Activated CD8-positive, alpha-beta memory T cell treated with anti-CD3 and anti-CD28 coated beads, Interleukin-2, amount 10 ng/mL, durations not matched to agents 7 days and 5 days (primary cell): ENCODE results near the gene SEC16A. TPM values are rescaled to one million over a fixed set of nuclear protein-coding genes. Genes with fewer than 3 reads are reported as not detected.
A peak's percentile ranks its signal among the peaks of the same experiment; 100 is the strongest.

Experiments
- ATAC-seq: fragments of 150-1000 bp; cut with Tn5 transposase; one replicate; pipeline ENCODE4 v1.10.0; 2021; ENCODE audit warnings: moderate library complexity
- CTCF ChIA-PET: fragments of 350-600 bp; sonication (Branson Sonifier 250); formaldehyde crosslinking; loops from one replicate; lab custom pipeline; 2021; ENCODE audit warnings: antibody characterized with exemption; lab: Charles Lee
- DNase-seq: peaks from one replicate; pipeline ENCODE4 v3.0.0-alpha.2; 2020
- H3K27ac Mint-ChIP-seq: one replicate; pipeline ENCODE4 v1.8.0; 2021; ENCODE audit warnings: mild to moderate bottlenecking, mixed read lengths
- H3K27me3 Mint-ChIP-seq: one replicate; pipeline ENCODE4 v1.8.0; 2021; ENCODE audit warnings: mixed read lengths
- H3K36me3 Mint-ChIP-seq: one replicate; pipeline ENCODE4 v1.8.0; 2021; ENCODE audit warnings: mild to moderate bottlenecking, mixed read lengths
- H3K4me1 Mint-ChIP-seq: one replicate; pipeline ENCODE4 v1.8.0; 2021; ENCODE audit warnings: mixed read lengths
- H3K4me3 Mint-ChIP-seq: one replicate; pipeline ENCODE4 v1.8.0; 2021; ENCODE audit warnings: mild to moderate bottlenecking, moderate library complexity, mixed read lengths
- H3K9me3 Mint-ChIP-seq: one replicate; pipeline ENCODE4 v1.8.0; 2022; ENCODE audit warnings: low read depth, mixed read lengths
- total RNA-seq, 2 experiments: library from RNA; stranded (reverse); gene quantifications; one replicate each; pipeline ENCODE4 v1.2.3, GENCODE V29; 2021

The SEC16A gene
- total RNA-seq, 2 experiments from 2014 or later, result 88.0 to 96.7 TPM

- no peak overlapping the region for H3K4me3 Mint-ChIP-seq
- no peak overlapping the region for H3K27ac Mint-ChIP-seq
- CTCF ChIA-PET, result no interaction called here
- no peaks in the 10 kb centered on the region for H3K9me3 Mint-ChIP-seq
- H3K36me3 Mint-ChIP-seq, result peaks cover 12% of the 10 kb centered on the region
- no peaks in the 10 kb centered on the region for H3K4me1 Mint-ChIP-seq
- ATAC-seq (no peak), DNase-seq (no peak)
- no peaks in the 10 kb centered on the region for H3K27me3 Mint-ChIP-seq
Observed at GRCh38 chr9:136514022-136514714, 31.3 kb upstream of the SEC16A start.

- Mint-ChIP-seq H3K4me1 (no peaks in the 10 kb centered on the region), H3K9me3 (no peaks in the 10 kb centered on the region), H3K4me3 (no peak overlapping the region), H3K27me3 (no peaks in the 10 kb centered on the region), H3K27ac (no peak overlapping the region), H3K36me3 (peaks cover 13% of the 10 kb centered on the region)
- no peak for DNase-seq
- ATAC-seq, result no peak
- CTCF ChIA-PET, result no interaction called here
Observed at GRCh38 chr9:136513191-136513590, 30.4 kb upstream of the SEC16A start.

GRCh38 chr9:136512651-136513071 lies 29.8 kb upstream of the SEC16A start:
- DNase-seq (no peak), ATAC-seq (peak; percentile 52)
- CTCF ChIA-PET, result no interaction called here
- no peaks in the 10 kb centered on the region for H3K4me1 Mint-ChIP-seq
- no peaks in the 10 kb centered on the region for H3K27me3 Mint-ChIP-seq
- H3K27ac Mint-ChIP-seq, result no peak overlapping the region
- peaks cover 11% of the 10 kb centered on the region for H3K36me3 Mint-ChIP-seq
- no peaks in the 10 kb centered on the region for H3K9me3 Mint-ChIP-seq
- no peak overlapping the region for H3K4me3 Mint-ChIP-seq

- H3K27me3 Mint-ChIP-seq, result no peaks in the 10 kb centered on the region
- ATAC-seq, result no peak
Observed at GRCh38 chr9:136511670-136512592, 29.1 kb upstream of the SEC16A start.

GRCh38 chr9:136511144-136511669 lies 28.4 kb upstream of the SEC16A start:
- Mint-ChIP-seq H3K36me3 (peaks cover 10% of the 10 kb centered on the region), H3K4me3 (no peak overlapping the region), H3K27me3 (no peaks in the 10 kb centered on the region), H3K27ac (no peak overlapping the region), H3K9me3 (no peaks in the 10 kb centered on the region), H3K4me1 (peaks cover 5% of the 10 kb centered on the region)
- no peak for ATAC-seq
- DNase-seq, result no peak
- CTCF ChIA-PET, result no interaction called here

More at GRCh38 chr9:136511670-136512592, 29.1 kb upstream of the SEC16A start:
- no peak for DNase-seq
- Mint-ChIP-seq H3K4me3 (no peak overlapping the region), H3K27ac (no peak overlapping the region), H3K36me3 (peaks cover 10% of the 10 kb centered on the region), H3K4me1 (peaks cover 3% of the 10 kb centered on the region), H3K9me3 (no peaks in the 10 kb centered on the region)
- CTCF ChIA-PET, result no interaction called here

GRCh38 chr9:136510561-136510960 lies 27.7 kb upstream of the SEC16A start:
- Mint-ChIP-seq H3K4me1 (peaks cover 9% of the 10 kb centered on the region), H3K4me3 (no peak overlapping the region), H3K36me3 (peaks cover 10% of the 10 kb centered on the region), H3K27me3 (no peaks in the 10 kb centered on the region), H3K9me3 (no peaks in the 10 kb centered on the region), H3K27ac (no peak overlapping the region)
- ATAC-seq (no peak), DNase-seq (no peak)
- CTCF ChIA-PET, result no interaction called here

GRCh38 chr9:136509549-136509948 lies 26.7 kb upstream of the SEC16A start:
- CTCF ChIA-PET, result no interaction called here
- Mint-ChIP-seq H3K27me3 (no peaks in the 10 kb centered on the region), H3K4me1 (peaks cover 9% of the 10 kb centered on the region), H3K4me3 (no peak overlapping the region), H3K36me3 (peaks cover 8% of the 10 kb centered on the region), H3K9me3 (no peaks in the 10 kb centered on the region), H3K27ac (no peak overlapping the region)
- ATAC-seq, result no peak
- no peak for DNase-seq

- DNase-seq (no peak), ATAC-seq (no peak)
- peaks cover 5% of the 10 kb centered on the region for H3K36me3 Mint-ChIP-seq
- no peak overlapping the region for H3K27ac Mint-ChIP-seq
- H3K9me3 Mint-ChIP-seq, result no peaks in the 10 kb centered on the region
- no peaks in the 10 kb centered on the region for H3K27me3 Mint-ChIP-seq
- H3K4me1 Mint-ChIP-seq, result peaks cover 9% of the 10 kb centered on the region
- CTCF ChIA-PET, result interaction anchor here (0.6 to 2.2 kb wide), 2 partner anchors 21 to 69 kb away, joined by 3 to 6 read pairs; no protein-coding TSS in a partner anchor
- no peak overlapping the region for H3K4me3 Mint-ChIP-seq
Observed at GRCh38 chr9:136508729-136509500, 26.1 kb upstream of the SEC16A start.

GRCh38 chr9:136507992-136508375 lies 25.1 kb upstream of the SEC16A start:
- ATAC-seq (no peak), DNase-seq (no peak)
- H3K36me3 Mint-ChIP-seq, result peaks cover 2% of the 10 kb centered on the region
- no peaks in the 10 kb centered on the region for H3K27me3 Mint-ChIP-seq
- no peak overlapping the region for H3K27ac Mint-ChIP-seq
- H3K4me3 Mint-ChIP-seq, result no peak overlapping the region
- peaks cover 9% of the 10 kb centered on the region for H3K4me1 Mint-ChIP-seq
- H3K9me3 Mint-ChIP-seq, result no peaks in the 10 kb centered on the region
- CTCF ChIA-PET, result interaction anchor here (2.2 kb wide), 1 partner anchor 20 kb away, joined by 6 read pairs; no protein-coding TSS in a partner anchor

GRCh38 chr9:136507221-136507991 lies 24.6 kb upstream of the SEC16A start:
- Mint-ChIP-seq H3K36me3 (peaks cover 6% of the 10 kb centered on the region), H3K4me1 (peaks cover 9% of the 10 kb centered on the region)
- DNase-seq, result no peak

GRCh38 chr9:136506425-136506824 lies 23.6 kb upstream of the SEC16A start:
- Mint-ChIP-seq H3K27ac (no peak overlapping the region), H3K4me1 (peaks cover 9% of the 10 kb centered on the region), H3K36me3 (peaks cover 6% of the 10 kb centered on the region), H3K9me3 (no peaks in the 10 kb centered on the region), H3K4me3 (no peak overlapping the region), H3K27me3 (no peaks in the 10 kb centered on the region)
- no peak for ATAC-seq
- no peak for DNase-seq
- CTCF ChIA-PET, result no interaction called here

More at GRCh38 chr9:136507221-136507991, 24.6 kb upstream of the SEC16A start:
- H3K4me3 Mint-ChIP-seq, result no peak overlapping the region
- ATAC-seq, result no peak
- no peaks in the 10 kb centered on the region for H3K27me3 Mint-ChIP-seq
- CTCF ChIA-PET, result interaction anchor here (2.2 kb wide), 1 partner anchor 19 kb away, joined by 6 read pairs; no protein-coding TSS in a partner anchor
- no peaks in the 10 kb centered on the region for H3K9me3 Mint-ChIP-seq
- no peak overlapping the region for H3K27ac Mint-ChIP-seq
